Neutrophil (primary cell): Measurements from ENCODE around the gene ELK3.

Experiments used
- H3K27ac ChIP-seq: fragments of 200-600 bp; sonication (generic); 2 replicates; pipeline ENCODE4 v1.5.1; 2016; ENCODE audit warnings: mild to moderate bottlenecking, moderate library complexity
- H3K27me3 ChIP-seq: fragments of 200-600 bp; sonication (generic); 2 replicates; pipeline ENCODE4 v1.6.0; 2016; ENCODE audit warnings: mild to moderate bottlenecking
- H3K36me3 ChIP-seq: fragments of 200-600 bp; sonication (generic); 2 replicates; pipeline ENCODE4 v1.5.1; 2017
- H3K4me1 ChIP-seq, 2 experiments: fragments of 200-600 bp in 1 of 2; sonication (generic) in 1 of 2; 1 replicate in 1 of 2; 2 replicates in 1 of 2; pipeline versions ENCODE4 v1.5.1 to v1.6.1; 2013 to 2016; ENCODE audit warnings: low read depth in 1 of 2, low read length in 1 of 2, mild to moderate bottlenecking in 1 of 2, moderate library complexity in 1 of 2; ENCODE audit not compliant: control insufficient read depth in 1 of 2, insufficient read depth in 1 of 2
- H3K4me3 ChIP-seq, 2 experiments: fragments of 200-600 bp in 1 of 2; sonication (generic) in 1 of 2; 1 replicate in 1 of 2; 2 replicates in 1 of 2; pipeline ENCODE4 v1.5.1; 2013 to 2016; ENCODE audit warnings: low read depth in 1 of 2, low read length in 1 of 2, mild to moderate bottlenecking in 1 of 2, moderate library complexity in 1 of 2
- H3K9me3 ChIP-seq: fragments of 200-600 bp; sonication (generic); 2 replicates; pipeline ENCODE4 v1.5.1; 2016
- TF ChIP-seq, protein P1 (sequence below): fragments of 200-600 bp; sonication (generic); IDR thresholded peaks from 2 replicates; pipeline ENCODE4 v1.5.1; 2016; ENCODE audit warnings: antibody characterized with exemption

The ELK3 gene

DNA sequence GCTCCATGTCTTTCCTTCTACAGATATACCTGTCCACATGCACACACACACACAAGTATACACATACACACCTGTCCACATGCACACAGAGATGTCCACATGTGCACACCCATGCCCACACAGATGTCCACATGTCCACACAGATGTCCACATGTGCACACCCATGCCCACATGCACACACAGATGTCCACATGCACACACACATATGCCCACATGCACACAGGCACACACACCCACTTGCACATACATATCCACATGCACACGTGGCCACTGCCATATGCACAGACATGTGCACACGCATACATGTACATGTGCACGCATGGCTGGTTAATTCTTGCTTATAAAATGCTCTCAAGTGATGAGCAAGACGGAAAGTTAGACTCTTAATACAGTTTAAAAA, 32.2 kb downstream of the ELK3 start:
- no peak overlapping the region for H3K4me3 ChIP-seq
- TF ChIP-seq, protein P1, sequence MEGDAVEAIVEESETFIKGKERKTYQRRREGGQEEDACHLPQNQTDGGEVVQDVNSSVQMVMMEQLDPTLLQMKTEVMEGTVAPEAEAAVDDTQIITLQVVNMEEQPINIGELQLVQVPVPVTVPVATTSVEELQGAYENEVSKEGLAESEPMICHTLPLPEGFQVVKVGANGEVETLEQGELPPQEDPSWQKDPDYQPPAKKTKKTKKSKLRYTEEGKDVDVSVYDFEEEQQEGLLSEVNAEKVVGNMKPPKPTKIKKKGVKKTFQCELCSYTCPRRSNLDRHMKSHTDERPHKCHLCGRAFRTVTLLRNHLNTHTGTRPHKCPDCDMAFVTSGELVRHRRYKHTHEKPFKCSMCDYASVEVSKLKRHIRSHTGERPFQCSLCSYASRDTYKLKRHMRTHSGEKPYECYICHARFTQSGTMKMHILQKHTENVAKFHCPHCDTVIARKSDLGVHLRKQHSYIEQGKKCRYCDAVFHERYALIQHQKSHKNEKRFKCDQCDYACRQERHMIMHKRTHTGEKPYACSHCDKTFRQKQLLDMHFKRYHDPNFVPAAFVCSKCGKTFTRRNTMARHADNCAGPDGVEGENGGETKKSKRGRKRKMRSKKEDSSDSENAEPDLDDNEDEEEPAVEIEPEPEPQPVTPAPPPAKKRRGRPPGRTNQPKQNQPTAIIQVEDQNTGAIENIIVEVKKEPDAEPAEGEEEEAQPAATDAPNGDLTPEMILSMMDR, result no peak
- no peaks in the 10 kb centered on the region for H3K27me3 ChIP-seq
- H3K9me3 ChIP-seq, result no peaks in the 10 kb centered on the region
- no peaks in the 10 kb centered on the region for H3K36me3 ChIP-seq
- H3K27ac ChIP-seq, result no peak overlapping the region
- H3K4me1 ChIP-seq, result peaks cover 11 to 29% of the 10 kb centered on the region in 2 experiments

- TF ChIP-seq, protein P1, result no peak
- Histone ChIP-seq H3K9me3 (no peaks in the 10 kb centered on the region), H3K4me3 (no peak overlapping the region), H3K27me3 (no peaks in the 10 kb centered on the region), H3K36me3 (no peaks in the 10 kb centered on the region), H3K4me1 (peaks cover 11 to 29% of the 10 kb centered on the region in 2 experiments), H3K27ac (no peak overlapping the region)
Measured at GRCh38 chr12:96226801-96227348, 32.7 kb downstream of the ELK3 start.

GRCh38 chr12:96227365-96228106, 33.4 kb downstream of the ELK3 start:
- no peak overlapping the region for H3K4me3 ChIP-seq
- H3K27ac ChIP-seq, result no peak overlapping the region
- H3K36me3 ChIP-seq, result no peaks in the 10 kb centered on the region
- no peaks in the 10 kb centered on the region for H3K27me3 ChIP-seq
- H3K4me1 ChIP-seq, result peaks cover 11 to 29% of the 10 kb centered on the region in 2 experiments
- H3K9me3 ChIP-seq, result no peaks in the 10 kb centered on the region
- TF ChIP-seq, protein P1, result no peak

GRCh38 chr12:96228566-96229248, 34.5 kb downstream of the ELK3 start:
- no peak overlapping the region for H3K4me3 ChIP-seq
- no peaks in the 10 kb centered on the region for H3K9me3 ChIP-seq
- no peaks in the 10 kb centered on the region for H3K27me3 ChIP-seq
- TF ChIP-seq, protein P1, result no peak
- H3K27ac ChIP-seq, result no peak overlapping the region
- H3K36me3 ChIP-seq, result no peaks in the 10 kb centered on the region
- H3K4me1 ChIP-seq, result peaks cover 5 to 20% of the 10 kb centered on the region in 2 experiments

DNA sequence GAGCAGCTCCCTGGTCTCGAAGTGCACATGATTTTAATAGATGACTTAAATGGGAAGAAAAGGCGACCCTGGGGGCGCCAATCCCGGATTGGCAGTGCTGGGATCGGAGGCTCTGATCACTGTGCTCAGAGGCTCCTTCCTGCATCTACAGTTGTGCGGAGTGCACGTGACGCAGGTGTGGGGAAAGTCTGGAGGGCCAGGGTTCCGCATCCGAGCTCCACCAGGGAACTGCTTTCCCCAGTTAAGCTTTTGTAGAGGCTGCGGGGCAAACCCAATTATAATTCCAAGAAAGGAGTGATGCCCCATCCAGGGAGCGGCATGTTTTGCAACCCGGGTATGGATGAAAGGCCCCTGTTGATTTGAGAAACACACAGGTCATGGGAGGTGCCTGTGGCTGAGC, 36.5 kb downstream of the ELK3 start:
- TF ChIP-seq, protein P1, result no peak
- peaks cover 0 to 5% of the 10 kb centered on the region in 2 experiments for H3K4me1 ChIP-seq
- no peak overlapping the region for H3K4me3 ChIP-seq
- H3K9me3 ChIP-seq, result no peaks in the 10 kb centered on the region
- no peak overlapping the region for H3K27ac ChIP-seq
- no peaks in the 10 kb centered on the region for H3K27me3 ChIP-seq
- no peaks in the 10 kb centered on the region for H3K36me3 ChIP-seq
